Endothelial cell of umbilical vein (primary cell): ENCODE results near the gene GSDME. TPM values are rescaled to one million over a fixed set of nuclear protein-coding genes. Genes with fewer than 3 reads are reported as not detected.

Experiments used
- BruUV-seq: library from RNA; stranded (reverse); fragments of 400-500 nt; replicated peaks from 2 replicates; lab custom pipeline; 2021; lab: Mats Ljungman, UMichigan
- CTCF ChIA-PET: fragments of 300-600, 350-600 bp; sonication (Branson Sonifier 250); formaldehyde crosslinking; loops from one replicate; lab custom pipeline; 2021; ENCODE audit warnings: antibody characterized with exemption, inconsistent platforms; lab: Charles Lee
- POLR2A ChIA-PET: fragments of 300-600, 350-600 bp; sonication (Branson Sonifier 250); formaldehyde crosslinking; loops from one replicate; lab custom pipeline; 2021; ENCODE audit warnings: antibody characterized with exemption, inconsistent platforms; lab: Charles Lee
- DNase-seq: peaks from one replicate; pipeline ENCODE4 v3.0.0-alpha.2; 2011; ENCODE audit warnings: low read depth, low spot score
- FAIRE-seq: peaks from 2 replicates; lab custom pipeline; 2011; peaks lifted over from hg19 to GRCh38; lab: Jason Lieb, UNC
- H2AFZ ChIP-seq: 2 replicates; pipeline ENCODE4 v1.6.0; 2012; ENCODE audit warnings: low read depth, low read length, control low read depth, inconsistent platforms
- H3K27ac ChIP-seq: 2 replicates; pipeline ENCODE4 v1.5.1; 2011; ENCODE audit warnings: low read depth, mild to moderate bottlenecking, control low read depth, low read length, moderate library complexity; ENCODE audit not compliant: insufficient read depth
- H3K27me3 ChIP-seq, 2 experiments: 2 replicates each; pipeline versions ENCODE4 v1.6.0 to v1.6.1; 2011; ENCODE audit warnings: low read length in 2 of 2, mixed read lengths in 1 of 2; ENCODE audit not compliant: control insufficient read depth in 2 of 2, insufficient read depth in 2 of 2
- H3K36me3 ChIP-seq, 2 experiments: 2 replicates in 1 of 2; 3 replicates in 1 of 2; pipeline ENCODE4 v1.5.1; 2011; ENCODE audit warnings: low read length in 2 of 2, mild to moderate bottlenecking in 1 of 2, moderate library complexity in 1 of 2; ENCODE audit not compliant: control insufficient read depth in 2 of 2, insufficient read depth in 2 of 2; ENCODE audit errors: extremely low read depth in 1 of 2
- H3K4me1 ChIP-seq: 3 replicates; pipeline ENCODE4 v1.5.1; 2011; ENCODE audit warnings: mild to moderate bottlenecking, low read length; ENCODE audit not compliant: control insufficient read depth, insufficient read depth; ENCODE audit errors: extremely low read depth
- H3K4me2 ChIP-seq: 2 replicates; pipeline ENCODE4 v1.6.1; 2011; ENCODE audit warnings: low read length, control low read depth, mixed read lengths; ENCODE audit not compliant: insufficient read depth
- H3K4me3 ChIP-seq, 3 experiments: fragments of 200-600 bp in 1 of 3; sonication (generic), shearing (Covaris generic) in 1 of 3; replicated peaks in 1 of 3; 2 replicates each; pipeline ENCODE4 v1.5.1; 2011 to 2016; ENCODE audit warnings: control low read depth in 3 of 3, low read length in 3 of 3, mild to moderate bottlenecking in 2 of 3, inconsistent platforms in 1 of 3, low read depth in 1 of 3, moderate library complexity in 1 of 3; ENCODE audit not compliant: insufficient read depth in 1 of 3
- H3K79me2 ChIP-seq: 2 replicates; pipeline ENCODE4 v1.6.0; 2012; ENCODE audit warnings: low read length, inconsistent platforms; ENCODE audit not compliant: control insufficient read depth, insufficient read depth
- H3K9ac ChIP-seq: replicated peaks from 2 replicates; pipeline ENCODE3; 2011; ENCODE audit warnings: low read length, control low read depth; ENCODE audit not compliant: insufficient read depth; ENCODE audit errors: extremely low read depth
- H3K9me1 ChIP-seq: replicated peaks from 3 replicates; pipeline ENCODE4 v1.6.0; 2011; ENCODE audit warnings: mild to moderate bottlenecking, low read length; ENCODE audit not compliant: control insufficient read depth, insufficient read depth; ENCODE audit errors: extremely low read depth
- H3K9me3 ChIP-seq: replicated peaks from 2 replicates; pipeline ENCODE4 v1.5.1; 2012; ENCODE audit warnings: low read length, inconsistent platforms; ENCODE audit not compliant: control insufficient read depth, insufficient read depth
- H4K20me1 ChIP-seq: replicated peaks from 2 replicates; pipeline ENCODE3; 2011; ENCODE audit warnings: mild to moderate bottlenecking, low read length; ENCODE audit not compliant: control insufficient read depth, insufficient read depth; ENCODE audit errors: extremely low read depth
- EZH2 ChIP-seq: IDR thresholded peaks from 2 replicates; pipeline ENCODE4 v1.6.1; 2012; ENCODE audit warnings: borderline replicate concordance, low read depth, mild to moderate bottlenecking, moderate library complexity, low read length, inconsistent platforms; ENCODE audit not compliant: severe bottlenecking
- FOS ChIP-seq: IDR thresholded peaks from 2 replicates; pipeline ENCODE4 v1.6.1; 2011; ENCODE audit warnings: mild to moderate bottlenecking, low read length, moderate library complexity, borderline replicate concordance; ENCODE audit not compliant: insufficient read depth
- GATA2 ChIP-seq: IDR thresholded peaks from 2 replicates; pipeline ENCODE4 v1.7.0; 2011; ENCODE audit warnings: low read depth, mild to moderate bottlenecking, moderate library complexity, mixed read lengths, low read length; ENCODE audit not compliant: insufficient read length, insufficient read depth
- JUN ChIP-seq: IDR thresholded peaks from 2 replicates; pipeline ENCODE4 v1.6.1; 2011; ENCODE audit warnings: borderline replicate concordance, low read depth; ENCODE audit not compliant: insufficient read length, insufficient read depth
- MYC ChIP-seq: IDR thresholded peaks from one replicate; pipeline ENCODE4 v1.6.1; 2011; ENCODE audit warnings: mild to moderate bottlenecking, low read depth, low read length
- POLR2A ChIP-seq: IDR thresholded peaks from 2 replicates; pipeline ENCODE4 v1.6.1; 2012; ENCODE audit warnings: low read depth, mild to moderate bottlenecking, control low read depth, low read length
- POLR2AphosphoS5 ChIP-seq: IDR thresholded peaks from 2 replicates; pipeline ENCODE4 v1.6.1; 2012; ENCODE audit warnings: low read depth, mild to moderate bottlenecking, control low read depth, low read length, moderate library complexity; ENCODE audit not compliant: insufficient read depth
- dilution Hi-C: fragments of 300-500 bp; cut with MboI; formaldehyde crosslinking; loops from one replicate; pipeline ENCODE4 v1.15.0; 2019; ENCODE audit warnings: low sequenced_read_pairs; ENCODE audit not compliant: extremely low pct_ligation_motif_present
- intact Hi-C: fragments of 100-400 bp; cut with micrococcal nuclease; formaldehyde crosslinking; loops from one replicate; pipeline ENCODE4 v1.10.0; 2022
- polyA plus RNA-seq, 4 experiments: library from polyadenylated mRNA; depleted of rRNA in 3 of 4; stranded (reverse) in 3 of 4; unstranded in 1 of 4; fragments of >200 nt; gene quantifications; 2 replicates each; pipeline versions ENCODE4 v1.2.1 to v1.2.3, GENCODE V29; 2011 to 2012; ENCODE audit warnings: missing spikeins in 1 of 4
- total RNA-seq: library from RNA; stranded (reverse); gene quantifications from 2 replicates; pipeline ENCODE4 v1.2.3, GENCODE V29; 2021
- TF ChIP-seq, protein P1 (sequence below): IDR thresholded peaks from 2 replicates; pipeline ENCODE4 v1.6.1; 2011; ENCODE audit not compliant: insufficient read depth, insufficient read length
- TF ChIP-seq, protein P2 (sequence below), 2 donors: IDR thresholded peaks; 1 replicate in 1 of 2; 2 replicates in 1 of 2; pipeline ENCODE4 v1.5.1; 2011; ENCODE audit warnings: low read length in 2 of 2, mild to moderate bottlenecking in 2 of 2, moderate library complexity in 2 of 2, control low read depth in 1 of 2, inconsistent platforms in 1 of 2, low read depth in 1 of 2; ENCODE audit not compliant: insufficient read depth in 1 of 2; ENCODE audit errors: extremely low read depth in 1 of 2

Gene GSDME
- total and polyA plus RNA-seq, 2 donors (not counting 3 experiments of a cell fraction or from before 2014, with no cell fraction given) = 21.1 to 23.4 TPM

DNA sequence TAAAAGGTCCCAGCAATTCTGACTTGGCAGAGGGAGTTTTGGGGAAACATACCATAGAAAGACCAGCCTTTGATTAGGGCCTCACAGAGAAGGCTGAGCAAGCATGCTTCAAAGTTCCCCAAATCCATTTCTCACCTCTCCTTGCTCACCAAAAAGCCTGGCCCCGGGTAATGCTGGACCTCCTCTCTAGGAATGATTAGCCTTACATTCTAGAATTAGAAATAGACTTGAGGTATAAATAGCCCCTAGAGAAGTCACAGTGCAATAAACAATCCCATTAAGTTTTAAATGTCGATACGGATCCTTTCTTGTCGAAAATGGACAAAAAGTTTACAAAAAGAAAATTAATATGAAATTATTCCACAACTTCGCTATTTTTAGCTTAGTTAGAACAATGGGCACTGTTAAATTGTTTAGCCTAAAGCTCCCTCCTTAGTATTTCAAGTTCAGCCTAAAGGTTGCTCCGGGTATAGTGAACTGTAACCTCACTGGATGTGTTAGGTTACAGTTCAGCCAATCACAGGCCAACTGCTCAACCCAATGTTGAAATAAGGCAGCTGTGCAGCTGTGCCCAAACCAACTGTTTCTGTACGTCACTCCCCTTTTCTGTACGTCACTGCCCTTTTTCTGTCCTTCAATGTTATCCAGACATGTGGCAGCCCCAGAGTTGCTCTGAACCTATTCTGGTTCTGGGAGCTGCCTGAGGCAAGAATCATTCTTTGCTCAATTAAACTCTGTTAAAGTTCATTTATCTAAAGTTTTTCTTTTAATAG lies 7.9 kb upstream of the GSDME start:
- H4K20me1 ChIP-seq = no peaks in the 10 kb centered on the region
- H3K36me3 ChIP-seq = no peaks in the 10 kb centered on the region
- intact Hi-C loops (loop anchor here (5.0 kb wide), 1 partner anchor 363 kb away; no protein-coding TSS in a partner anchor), dilution Hi-C loops (no loop called here)
- ChIA-PET POLR2A (no interaction called here), CTCF (interaction anchor here (0.7 to 2.0 kb wide), 5 partner anchors 17 to 328 kb away, joined by 3 to 9 read pairs (median 4); no protein-coding TSS in a partner anchor)
- H2AFZ ChIP-seq = no peak overlapping the region
- no peak for FAIRE-seq
- no peak overlapping the region for H3K4me3 ChIP-seq
- no peaks in the 10 kb centered on the region for H3K9me3 ChIP-seq
- H3K9ac ChIP-seq = no peak overlapping the region
- no peak overlapping the region for H3K4me2 ChIP-seq
- no peak for DNase-seq
- BruUV-seq = no TSS peak
- no peaks in the 10 kb centered on the region for H3K79me2 ChIP-seq
- peaks cover 14 to 17% of the 10 kb centered on the region in 2 experiments for H3K27me3 ChIP-seq
- H3K27ac ChIP-seq = no peak overlapping the region
- H3K9me1 ChIP-seq = no peaks in the 10 kb centered on the region
- no peaks in the 10 kb centered on the region for H3K4me1 ChIP-seq
- TF ChIP-seq JUN = no peak
- TF ChIP-seq EZH2 = no peak
- no peak for TF ChIP-seq POLR2A
- no peak for TF ChIP-seq GATA2
- no peak for TF ChIP-seq POLR2AphosphoS5
- no peak for TF ChIP-seq FOS
- no peak for TF ChIP-seq MYC
- TF ChIP-seq, protein P1, sequence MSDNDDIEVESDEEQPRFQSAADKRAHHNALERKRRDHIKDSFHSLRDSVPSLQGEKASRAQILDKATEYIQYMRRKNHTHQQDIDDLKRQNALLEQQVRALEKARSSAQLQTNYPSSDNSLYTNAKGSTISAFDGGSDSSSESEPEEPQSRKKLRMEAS = no peak
- TF ChIP-seq, protein P2, sequence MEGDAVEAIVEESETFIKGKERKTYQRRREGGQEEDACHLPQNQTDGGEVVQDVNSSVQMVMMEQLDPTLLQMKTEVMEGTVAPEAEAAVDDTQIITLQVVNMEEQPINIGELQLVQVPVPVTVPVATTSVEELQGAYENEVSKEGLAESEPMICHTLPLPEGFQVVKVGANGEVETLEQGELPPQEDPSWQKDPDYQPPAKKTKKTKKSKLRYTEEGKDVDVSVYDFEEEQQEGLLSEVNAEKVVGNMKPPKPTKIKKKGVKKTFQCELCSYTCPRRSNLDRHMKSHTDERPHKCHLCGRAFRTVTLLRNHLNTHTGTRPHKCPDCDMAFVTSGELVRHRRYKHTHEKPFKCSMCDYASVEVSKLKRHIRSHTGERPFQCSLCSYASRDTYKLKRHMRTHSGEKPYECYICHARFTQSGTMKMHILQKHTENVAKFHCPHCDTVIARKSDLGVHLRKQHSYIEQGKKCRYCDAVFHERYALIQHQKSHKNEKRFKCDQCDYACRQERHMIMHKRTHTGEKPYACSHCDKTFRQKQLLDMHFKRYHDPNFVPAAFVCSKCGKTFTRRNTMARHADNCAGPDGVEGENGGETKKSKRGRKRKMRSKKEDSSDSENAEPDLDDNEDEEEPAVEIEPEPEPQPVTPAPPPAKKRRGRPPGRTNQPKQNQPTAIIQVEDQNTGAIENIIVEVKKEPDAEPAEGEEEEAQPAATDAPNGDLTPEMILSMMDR (IDR thresholded peaks at IDR 0.05; ENCODE audit: extremely low read depth in 1 of 2, insufficient read depth in 1 of 2, low read depth in 1 of 2, low read length in 2 of 2) = no peak
